Measurements from ENCODE around the gene DNASE1L3.

Gene DNASE1L3

GRCh38 chr3:58150810-58151199 lies 60.0 kb downstream of the DNASE1L3 start:
- no peak for TF ChIP-seq EZH2phosphoT487 (IDR thresholded peaks at IDR 0.05; ENCODE audit: borderline replicate concordance, low read length)
- no peak for TF ChIP-seq CTCF (IDR thresholded peaks at IDR 0.05; ENCODE audit: low read depth, low read length, poor library complexity, severe bottlenecking)
- Histone ChIP-seq H3K4me3 (ENCODE audit: low read length) (no peak overlapping the region), H3K36me3 (ENCODE audit: control insufficient read depth, low read length) (peaks cover 2% of the 10 kb centered on the region; the same call in 1 of the 2 replicates), H3K9me2 (replicated peaks; ENCODE audit: control insufficient read depth, low read length) (no peaks in the 10 kb centered on the region), H3K4me2 (ENCODE audit: low read length) (no peak overlapping the region), H3K27me3 (ENCODE audit: control insufficient read depth, low read length) (no peaks in the 10 kb centered on the region), H3K79me2 (ENCODE audit: control insufficient read depth, low read length) (no peaks in the 10 kb centered on the region), H3K9me3 (ENCODE audit: control insufficient read depth, insufficient read depth, low read length) (no peaks in the 10 kb centered on the region), H3K4me1 (ENCODE audit: control insufficient read depth, low read length) (no peaks in the 10 kb centered on the region), H3F3A (ENCODE audit: control insufficient read depth, insufficient read depth) (no peaks in the 10 kb centered on the region), H3K27ac (ENCODE audit: low read depth, low read length) (no peak overlapping the region), H4K20me1 (ENCODE audit: control insufficient read depth, insufficient read depth, low read depth, low read length) (no peaks in the 10 kb centered on the region)

GRCh38 chr3:58150130-58150809 lies 60.5 kb downstream of the DNASE1L3 start:
- Histone ChIP-seq H3K4me2 (ENCODE audit: low read length) (no peak overlapping the region), H3K4me3 (ENCODE audit: low read length) (no peak overlapping the region), H4K20me1 (ENCODE audit: control insufficient read depth, insufficient read depth, low read depth, low read length) (no peaks in the 10 kb centered on the region), H3K9me3 (ENCODE audit: control insufficient read depth, insufficient read depth, low read length) (no peaks in the 10 kb centered on the region), H3F3A (ENCODE audit: control insufficient read depth, insufficient read depth) (no peaks in the 10 kb centered on the region), H3K9me2 (replicated peaks; ENCODE audit: control insufficient read depth, low read length) (no peaks in the 10 kb centered on the region), H3K27me3 (ENCODE audit: control insufficient read depth, low read length) (no peaks in the 10 kb centered on the region), H3K4me1 (ENCODE audit: control insufficient read depth, low read length) (no peaks in the 10 kb centered on the region), H3K36me3 (ENCODE audit: control insufficient read depth, low read length) (peaks cover 2% of the 10 kb centered on the region; the same call in 1 of the 2 replicates), H3K79me2 (ENCODE audit: control insufficient read depth, low read length) (no peaks in the 10 kb centered on the region), H3K27ac (ENCODE audit: low read depth, low read length) (no peak overlapping the region)
- TF ChIP-seq CTCF (IDR thresholded peaks at IDR 0.05; ENCODE audit: low read depth, low read length, poor library complexity, severe bottlenecking) (no peak), EZH2phosphoT487 (IDR thresholded peaks at IDR 0.05; ENCODE audit: borderline replicate concordance, low read length) (no peak)

GRCh38 chr3:58148049-58148448 lies 62.7 kb downstream of the DNASE1L3 start:
- no peak for TF ChIP-seq EZH2phosphoT487 (IDR thresholded peaks at IDR 0.05; ENCODE audit: borderline replicate concordance, low read length)
- TF ChIP-seq CTCF (IDR thresholded peaks at IDR 0.05; ENCODE audit: low read depth, low read length, poor library complexity, severe bottlenecking) = no peak
- peaks cover 2% of the 10 kb centered on the region; the same call in 1 of the 2 replicates for H3K36me3 ChIP-seq (ENCODE audit: control insufficient read depth, low read length)

More at GRCh38 chr3:58148049-58148448, 62.7 kb downstream of the DNASE1L3 start:
- H3K27ac ChIP-seq (ENCODE audit: low read depth, low read length) = no peak overlapping the region
- no peaks in the 10 kb centered on the region for H3K79me2 ChIP-seq (ENCODE audit: control insufficient read depth, low read length)
- no peaks in the 10 kb centered on the region for H3K4me1 ChIP-seq (ENCODE audit: control insufficient read depth, low read length)
- no peaks in the 10 kb centered on the region for H3F3A ChIP-seq (ENCODE audit: control insufficient read depth, insufficient read depth)
- no peaks in the 10 kb centered on the region for H3K9me2 ChIP-seq (replicated peaks; ENCODE audit: control insufficient read depth, low read length)
- no peaks in the 10 kb centered on the region for H3K9me3 ChIP-seq (ENCODE audit: control insufficient read depth, insufficient read depth, low read length)
- H3K4me3 ChIP-seq (ENCODE audit: low read length) = no peak overlapping the region
- H3K4me2 ChIP-seq (ENCODE audit: low read length) = no peak overlapping the region
- H3K27me3 ChIP-seq (ENCODE audit: control insufficient read depth, low read length) = no peaks in the 10 kb centered on the region
- H4K20me1 ChIP-seq (ENCODE audit: control insufficient read depth, insufficient read depth, low read depth, low read length) = no peaks in the 10 kb centered on the region
